CD14-positive monocyte (primary cell): ENCODE measurements around the gene CBX3. TPM values are rescaled to one million over a fixed set of nuclear protein-coding genes. Genes with fewer than 3 reads are reported as not detected.
A peak's percentile ranks its signal among the peaks of the same experiment; 100 is the strongest.

Source experiments
- DNase-seq, 3 donors: peaks; one replicate each; pipeline ENCODE4 v3.0.0-alpha.2; 2011 to 2022
- H2AFZ ChIP-seq: 2 replicates; pipeline ENCODE4 v1.6.0; 2012; ENCODE audit warnings: mild to moderate bottlenecking, low read depth, low read length, inconsistent platforms; ENCODE audit not compliant: insufficient read depth, poor library complexity, severe bottlenecking
- H3K27ac ChIP-seq, 2 donors: 1 replicate in 1 of 2; 2 replicates in 1 of 2; pipeline ENCODE4 v1.5.1; 2012 to 2013; ENCODE audit warnings: low read length in 2 of 2, control low read depth in 1 of 2, inconsistent platforms in 1 of 2, low read depth in 1 of 2, mild to moderate bottlenecking in 1 of 2
- H3K27me3 ChIP-seq, 2 donors: one replicate each; pipeline versions ENCODE4 v1.6.0 to v1.6.1; 2011 to 2013; ENCODE audit warnings: low read length in 2 of 2; ENCODE audit not compliant: control insufficient read depth in 2 of 2, insufficient read depth in 2 of 2
- H3K36me3 ChIP-seq, 2 donors: replicated peaks in 1 of 2; 1 replicate in 1 of 2; 2 replicates in 1 of 2; pipeline versions ENCODE4 v1.5.1 to v1.6.1; 2012 to 2013; ENCODE audit warnings: low read length in 2 of 2, control low read depth in 1 of 2, inconsistent platforms in 1 of 2, mild to moderate bottlenecking in 1 of 2; ENCODE audit not compliant: insufficient read depth in 2 of 2, control insufficient read depth in 1 of 2
- H3K4me1 ChIP-seq, 2 donors: 1 replicate in 1 of 2; 2 replicates in 1 of 2; pipeline versions ENCODE4 v1.5.1 to v1.6.1; 2012 to 2013; ENCODE audit warnings: low read length in 2 of 2, control low read depth in 1 of 2, inconsistent platforms in 1 of 2, mild to moderate bottlenecking in 1 of 2, moderate library complexity in 1 of 2; ENCODE audit not compliant: insufficient read depth in 2 of 2, control insufficient read depth in 1 of 2
- H3K4me2 ChIP-seq: replicated peaks from 2 replicates; pipeline ENCODE3; 2012; ENCODE audit warnings: low read length, moderate library complexity, mild to moderate bottlenecking; ENCODE audit not compliant: poor library complexity, severe bottlenecking; ENCODE audit errors: extremely low read depth
- H3K4me3 ChIP-seq, 3 experiments: fragments of 200-600 bp in 1 of 3; sonication (generic) in 1 of 3; replicated peaks in 1 of 3; 1 replicate in 2 of 3; 2 replicates in 1 of 3; pipeline ENCODE4 v1.5.1; 2011 to 2013; ENCODE audit warnings: low read length in 3 of 3, mild to moderate bottlenecking in 3 of 3, control low read depth in 2 of 3, low read depth in 2 of 3, inconsistent platforms in 1 of 3, moderate library complexity in 1 of 3
- H3K79me2 ChIP-seq: 2 replicates; pipeline ENCODE4 v1.6.0; 2012; ENCODE audit warnings: mild to moderate bottlenecking, control low read depth, inconsistent platforms, low read length, moderate library complexity; ENCODE audit not compliant: insufficient read depth
- H3K9ac ChIP-seq: 2 replicates; pipeline ENCODE4 v1.6.0; 2017; ENCODE audit warnings: low read length, mild to moderate bottlenecking; ENCODE audit not compliant: insufficient read depth, poor library complexity, severe bottlenecking
- H3K9me3 ChIP-seq, 2 donors: replicated peaks in 1 of 2; 1 replicate in 1 of 2; 2 replicates in 1 of 2; pipeline versions ENCODE4 v1.5.1 to v1.6.1; 2012 to 2013; ENCODE audit warnings: low read length in 2 of 2, control low read depth in 1 of 2; ENCODE audit not compliant: control insufficient read depth in 1 of 2, insufficient read depth in 1 of 2
- H4K20me1 ChIP-seq: 2 replicates; pipeline ENCODE4 v1.6.0; 2012; ENCODE audit warnings: mild to moderate bottlenecking, low read length, control low read depth, moderate library complexity; ENCODE audit not compliant: insufficient read depth
- H3K27ac Mint-ChIP-seq, 7 donors: one replicate each; pipeline ENCODE4 v1.8.0; 2020; ENCODE audit warnings: mild to moderate bottlenecking in 7 of 7, mixed read lengths in 7 of 7, moderate library complexity in 6 of 7, inconsistent platforms in 2 of 7
- H3K27me3 Mint-ChIP-seq, 3 donors: one replicate each; pipeline ENCODE4 v1.8.0; 2021 to 2022; ENCODE audit warnings: low read depth in 3 of 3, mild to moderate bottlenecking in 3 of 3, mixed read lengths in 3 of 3, moderate library complexity in 3 of 3, inconsistent platforms in 1 of 3
- H3K36me3 Mint-ChIP-seq, 2 donors: one replicate each; pipeline ENCODE4 v1.8.0; 2020; ENCODE audit warnings: mixed read lengths in 2 of 2, inconsistent platforms in 1 of 2, mild to moderate bottlenecking in 1 of 2
- H3K4me1 Mint-ChIP-seq: one replicate; pipeline ENCODE4 v1.8.0; 2020; ENCODE audit warnings: mild to moderate bottlenecking, mixed read lengths
- H3K4me3 Mint-ChIP-seq, 2 donors: one replicate each; pipeline ENCODE4 v1.8.0; 2020; ENCODE audit warnings: mild to moderate bottlenecking in 2 of 2, mixed read lengths in 2 of 2, moderate library complexity in 1 of 2
- H3K9me3 Mint-ChIP-seq, 7 donors: one replicate each; pipeline ENCODE4 v1.8.0; 2020 to 2022; ENCODE audit warnings: mixed read lengths in 7 of 7, mild to moderate bottlenecking in 6 of 7, moderate library complexity in 6 of 7, inconsistent platforms in 2 of 7
- CTCF ChIP-seq: fragments of 200-600 bp; IDR thresholded peaks from one replicate; pipeline ENCODE4 v1.8.0; 2022; ENCODE audit warnings: antibody characterized with exemption, mild to moderate bottlenecking
- WGBS: methylation state at CpG from one replicate; pipeline ENCODE4 v1.1.5; 2013; ENCODE audit warnings: missing lambda C conversion rate; ENCODE audit not compliant: insufficient coverage; 5-methylcytosine and 5-hydroxymethylcytosine counted together
- intact Hi-C, 2 donors: fragments of 100-400 bp; cut with micrococcal nuclease; formaldehyde crosslinking; loops; one replicate each; pipeline versions ENCODE4 v1.15.0 to v1.15.1; 2023
- polyA plus RNA-seq, 3 donors: library from polyadenylated mRNA; depleted of rRNA in 1 of 3; unstranded in 2 of 3; stranded (reverse) in 1 of 3; fragments of 300-500 nt in 2 of 3; fragments of >200 nt in 1 of 3; fragmentation: Illumina TruSeq in 2 of 3; gene quantifications; 1 replicate in 2 of 3; 2 replicates in 1 of 3; pipeline ENCODE4 v1.2.3, GENCODE V29; 2012 to 2021

Gene CBX3
- polyA plus RNA-seq, 3 donors, result 48.1 to 78.1 (median 63.7) TPM

- Histone ChIP-seq H3K36me3 (peaks cover 46 to 53% of the 10 kb centered on the region in 2 donors), H3K27me3 (no peaks in the 10 kb centered on the region), H3K79me2 (peaks cover 42% of the 10 kb centered on the region), H2AFZ (no peak overlapping the region), H3K27ac (no peak overlapping the region), H3K4me3 (no peak overlapping the region), H3K4me2 (no peak overlapping the region), H3K9me3 (no peaks in the 10 kb centered on the region), H4K20me1 (peaks cover 98% of the 10 kb centered on the region), H3K4me1 (peaks cover 10 to 15% of the 10 kb centered on the region in 2 donors), H3K9ac (no peak overlapping the region)
- H3K27me3 Mint-ChIP-seq, result no peaks in the 10 kb centered on the region
- intact Hi-C loops, result no loop called here
- H3K9me3 Mint-ChIP-seq, result no peaks in the 10 kb centered on the region
- WGBS, result no CpG with 5 or more reads among the region's 9 CpGs
- no peak overlapping the region for H3K4me3 Mint-ChIP-seq
- no peak for TF ChIP-seq CTCF
- peaks cover 48% of the 10 kb centered on the region for H3K4me1 Mint-ChIP-seq
- peak overlapping the region in 3 of 7 donors; percentile 21 to 62 (median 54) for H3K27ac Mint-ChIP-seq
- DNase-seq, result no peak
- H3K36me3 Mint-ChIP-seq, result peaks cover 42 to 61% of the 10 kb centered on the region in 2 donors
Measured at GRCh38 chr7:26188206-26188956, 13.2 kb upstream of the CBX3 start.

GRCh38 chr7:26188957-26189541 lies 12.5 kb upstream of the CBX3 start:
- Histone ChIP-seq H3K79me2 (peaks cover 49% of the 10 kb centered on the region), H3K27ac (no peak overlapping the region), H2AFZ (no peak overlapping the region), H3K4me3 (no peak overlapping the region), H3K36me3 (peaks cover 53 to 60% of the 10 kb centered on the region in 2 donors), H3K9me3 (no peaks in the 10 kb centered on the region), H3K27me3 (no peaks in the 10 kb centered on the region), H4K20me1 (peaks cover 99% of the 10 kb centered on the region), H3K9ac (no peak overlapping the region), H3K4me2 (no peak overlapping the region), H3K4me1 (peaks cover 17 to 22% of the 10 kb centered on the region in 2 donors)
- intact Hi-C loops, result no loop called here
- DNase-seq, result no peak
- no peaks in the 10 kb centered on the region for H3K9me3 Mint-ChIP-seq
- H3K27ac Mint-ChIP-seq, result peak overlapping the region in 2 of 7 donors; percentile 17 to 25
- peaks cover 54% of the 10 kb centered on the region for H3K4me1 Mint-ChIP-seq
- H3K4me3 Mint-ChIP-seq, result no peak overlapping the region
- WGBS, result no CpG with 5 or more reads among the region's 3 CpGs
- TF ChIP-seq CTCF, result no peak
- H3K27me3 Mint-ChIP-seq, result no peaks in the 10 kb centered on the region
- peaks cover 48 to 67% of the 10 kb centered on the region in 2 donors for H3K36me3 Mint-ChIP-seq
